Effector memory CD4-positive, alpha-beta T cell (primary cell): Measurements from ENCODE around the gene SLAMF1.
"Not testable (repeated sequence)": the region's sequence is repeated elsewhere in the genome, so short reads cannot be mapped to it uniquely, and the experiment has no call there.

Experiments used
- DNase-seq, 3 donors: peaks; one replicate each; pipeline ENCODE4 v3.0.0-alpha.2; 2020
- H3K27ac ChIP-seq: 2 replicates; pipeline ENCODE4 v1.7.0; 2013; ENCODE audit warnings: mild to moderate bottlenecking, low read length, moderate library complexity; ENCODE audit not compliant: insufficient read depth, poor library complexity, severe bottlenecking
- H3K27me3 ChIP-seq: replicated peaks from 2 replicates; pipeline ENCODE4 v1.7.0; 2013; ENCODE audit warnings: mild to moderate bottlenecking, low read length; ENCODE audit not compliant: insufficient read depth, control insufficient read depth, poor library complexity, severe bottlenecking
- H3K36me3 ChIP-seq: 2 replicates; pipeline ENCODE4 v1.7.0; 2013; ENCODE audit warnings: mild to moderate bottlenecking, low read length, moderate library complexity; ENCODE audit not compliant: control insufficient read depth, insufficient read depth
- H3K4me1 ChIP-seq: 2 replicates; pipeline ENCODE4 v1.7.0; 2013; ENCODE audit warnings: low read length, mild to moderate bottlenecking; ENCODE audit not compliant: control insufficient read depth, insufficient read depth, poor library complexity, severe bottlenecking
- H3K4me3 ChIP-seq: 2 replicates; pipeline ENCODE4 v1.7.0; 2013; ENCODE audit warnings: low read length, low read depth, mild to moderate bottlenecking; ENCODE audit not compliant: insufficient read depth, poor library complexity, severe bottlenecking
- H3K9me3 ChIP-seq: 2 replicates; pipeline ENCODE4 v1.7.0; 2013; ENCODE audit warnings: mild to moderate bottlenecking, low read length, moderate library complexity; ENCODE audit not compliant: control insufficient read depth

Gene SLAMF1

DNA sequence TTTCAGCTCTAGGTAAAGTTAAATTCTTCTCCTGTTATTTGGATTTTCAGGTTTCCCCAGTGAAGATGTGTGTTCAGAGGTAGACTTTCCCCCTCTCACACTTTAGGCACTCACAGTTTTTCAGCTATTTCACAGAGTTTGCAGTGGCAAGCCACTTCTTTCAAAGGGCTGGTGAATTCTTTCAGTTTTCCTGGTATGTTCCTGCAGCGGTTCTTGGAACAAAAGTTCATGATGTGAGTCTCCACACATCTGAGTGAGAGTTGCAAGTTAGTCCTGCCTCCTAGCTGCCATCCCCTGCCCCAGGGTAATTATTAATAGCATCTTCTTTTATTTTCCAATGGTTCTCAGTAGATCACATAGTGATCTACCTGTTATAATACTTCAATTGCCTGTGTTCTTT lies 40.2 kb downstream of the SLAMF1 start:
- DNase-seq, result no peak
- Histone ChIP-seq H3K27me3 (no peaks in the 10 kb centered on the region), H3K4me1 (peaks cover 17% of the 10 kb centered on the region), H3K9me3 (no peaks in the 10 kb centered on the region), H3K4me3 (no peak overlapping the region), H3K36me3 (peaks cover 33% of the 10 kb centered on the region), H3K27ac (peak overlapping the region; percentile 29)

DNA sequence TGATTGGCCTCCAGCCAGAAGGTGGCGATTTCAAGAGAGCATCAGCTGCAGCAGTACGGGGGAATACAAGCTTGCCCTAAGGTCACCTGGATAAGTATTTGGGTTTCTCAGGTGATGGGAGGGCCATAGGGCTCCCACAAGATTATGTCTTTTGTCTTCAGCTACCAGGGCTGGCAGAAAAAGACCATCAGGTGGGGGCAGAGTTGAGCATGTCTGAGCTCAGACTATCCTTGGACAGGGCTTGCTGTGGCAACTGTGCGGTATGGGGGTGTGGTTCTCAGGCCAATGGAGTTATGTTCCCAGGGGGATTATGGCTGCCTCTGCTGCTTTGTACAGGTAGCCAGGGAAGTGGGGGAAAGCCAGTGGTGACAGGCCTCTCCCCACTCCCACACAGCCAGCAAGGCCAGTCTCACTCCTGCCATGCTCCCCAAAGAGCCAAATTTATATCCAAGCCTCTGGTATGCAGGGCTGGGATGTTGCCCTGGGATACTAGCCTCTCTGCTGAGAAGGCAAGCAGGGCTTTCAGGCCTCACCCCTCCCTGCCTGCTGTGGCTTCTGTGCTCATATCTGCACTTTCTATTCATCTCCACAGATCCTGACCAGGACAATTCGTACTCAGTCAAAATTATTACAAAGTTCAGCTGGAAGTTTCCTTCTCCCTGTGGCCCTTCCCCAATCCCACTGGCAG lies 40.9 kb downstream of the SLAMF1 start:
- peaks cover 27% of the 10 kb centered on the region for H3K36me3 ChIP-seq
- no peak overlapping the region for H3K4me3 ChIP-seq
- H3K4me1 ChIP-seq, result peaks cover 17% of the 10 kb centered on the region
- DNase-seq, result no peak
- no peaks in the 10 kb centered on the region for H3K9me3 ChIP-seq
- no peaks in the 10 kb centered on the region for H3K27me3 ChIP-seq
- H3K27ac ChIP-seq, result no peak overlapping the region

DNA sequence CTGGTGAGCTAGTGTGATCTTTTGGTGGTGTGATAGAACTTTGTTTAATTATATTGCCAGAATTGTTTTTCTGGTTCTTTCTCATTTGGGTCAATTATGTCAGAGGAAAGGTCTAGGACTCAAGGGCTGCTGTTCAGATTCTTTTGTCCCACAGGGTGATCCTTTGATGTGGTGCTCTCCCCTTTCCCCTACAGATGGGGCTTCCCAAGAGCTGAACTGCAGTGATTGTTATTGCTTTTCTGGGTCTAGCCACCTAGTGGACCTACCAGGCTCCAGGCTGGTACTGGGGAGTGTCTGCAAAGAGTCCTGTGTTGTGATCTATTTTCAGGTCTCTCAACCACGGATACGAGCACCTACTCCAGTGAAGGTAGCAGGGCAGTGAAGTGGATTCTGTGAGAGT lies 41.6 kb downstream of the SLAMF1 start:
- H3K27me3 ChIP-seq, result no peaks in the 10 kb centered on the region
- no peak for DNase-seq
- no peak overlapping the region for H3K27ac ChIP-seq
- H3K9me3 ChIP-seq, result no peaks in the 10 kb centered on the region
- peaks cover 21% of the 10 kb centered on the region for H3K36me3 ChIP-seq
- H3K4me1 ChIP-seq, result peaks cover 17% of the 10 kb centered on the region
- H3K4me3 ChIP-seq, result no peak overlapping the region

DNA sequence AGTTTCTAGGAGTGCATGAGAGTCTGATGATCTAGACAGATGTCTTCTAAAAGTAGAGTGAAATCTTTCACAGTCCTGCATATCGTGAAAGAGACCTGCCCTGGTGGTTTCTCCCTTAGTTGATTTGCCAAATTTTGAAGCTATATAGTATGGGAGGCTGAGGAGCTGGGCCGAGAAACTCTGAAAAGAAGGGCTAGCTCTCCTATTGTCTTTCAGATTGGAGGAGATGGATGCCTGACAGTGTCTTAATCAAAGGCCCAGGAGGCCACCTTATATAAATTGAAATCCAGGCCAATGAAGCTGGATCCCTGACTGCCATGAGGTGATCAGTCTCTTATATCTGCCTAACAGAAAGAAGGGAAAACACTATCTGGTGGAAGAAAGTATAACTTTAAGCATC lies 49.1 kb downstream of the SLAMF1 start:
- H3K4me1 ChIP-seq, result no peaks in the 10 kb centered on the region
- no peak overlapping the region for H3K4me3 ChIP-seq
- H3K27me3 ChIP-seq, result no peaks in the 10 kb centered on the region
- H3K36me3 ChIP-seq, result no peaks in the 10 kb centered on the region
- no peaks in the 10 kb centered on the region for H3K9me3 ChIP-seq
- no peak for DNase-seq
- H3K27ac ChIP-seq, result no peak overlapping the region

DNA sequence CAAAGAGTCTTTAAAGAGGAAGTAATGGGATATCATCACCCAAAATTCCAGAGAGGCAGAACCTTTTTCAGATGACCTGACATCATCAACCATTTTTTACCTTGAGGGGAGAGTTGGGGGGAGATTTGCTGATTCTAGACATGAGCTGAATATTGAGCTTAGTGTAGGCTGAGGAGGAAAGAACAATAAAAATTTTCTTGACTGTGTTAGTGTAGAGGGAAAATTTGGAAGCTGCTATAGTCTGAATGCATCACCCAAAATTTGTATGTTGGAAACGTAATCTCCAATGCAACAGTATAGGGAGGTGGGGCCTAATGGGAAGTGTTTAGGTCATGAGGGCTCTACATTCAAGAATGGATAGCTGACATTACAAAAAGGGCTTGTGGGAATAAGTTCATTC lies 49.8 kb downstream of the SLAMF1 start:
- H3K9me3 ChIP-seq, result no peaks in the 10 kb centered on the region
- H3K36me3 ChIP-seq, result no peaks in the 10 kb centered on the region
- no peak overlapping the region for H3K4me3 ChIP-seq
- H3K27ac ChIP-seq, result no peak overlapping the region
- no peaks in the 10 kb centered on the region for H3K4me1 ChIP-seq
- H3K27me3 ChIP-seq, result no peaks in the 10 kb centered on the region
- no peak for DNase-seq

DNA sequence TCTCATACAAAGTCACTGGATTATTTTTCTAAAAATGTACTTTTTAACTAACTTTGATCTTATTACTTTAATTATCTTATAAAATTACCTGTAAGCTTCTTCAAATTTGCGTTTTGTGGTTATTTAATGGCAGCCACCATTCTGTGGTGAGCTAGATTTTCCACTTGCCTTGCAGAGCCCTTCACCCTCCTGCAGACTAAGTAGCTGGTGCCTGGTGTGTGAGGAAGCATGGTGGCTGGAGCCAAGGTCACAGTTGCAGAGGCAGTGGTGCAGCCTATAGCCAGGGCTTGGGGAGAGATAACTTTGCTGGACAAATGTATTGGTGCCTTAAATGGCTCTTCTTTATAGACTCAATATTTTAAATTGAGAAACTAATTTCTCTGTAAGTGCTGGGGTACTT lies 56.4 kb downstream of the SLAMF1 start:
- DNase-seq, result no peak
- no peaks in the 10 kb centered on the region for H3K36me3 ChIP-seq

DNA sequence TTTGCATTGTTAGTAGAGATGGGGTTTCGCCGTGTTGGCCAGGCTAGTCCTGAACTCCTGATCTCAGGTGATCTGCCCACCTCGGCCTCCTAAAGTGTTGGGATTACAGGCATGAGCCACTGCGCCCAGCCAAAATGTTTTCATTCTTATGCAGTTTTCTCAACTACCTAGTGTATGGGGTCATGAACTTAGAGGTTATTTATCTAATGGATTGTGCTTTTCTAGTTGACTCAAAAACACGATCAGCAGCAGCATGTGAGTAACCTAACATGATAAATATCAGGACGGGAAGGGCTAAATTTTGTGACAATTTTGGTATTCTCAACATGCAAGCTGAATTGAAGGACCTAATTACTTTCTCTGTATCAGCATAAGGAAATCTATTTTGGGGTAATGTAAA lies 58.4 kb downstream of the SLAMF1 start:
- no peak for DNase-seq
- no peaks in the 10 kb centered on the region for H3K36me3 ChIP-seq
- H3K9me3 ChIP-seq, result no peaks in the 10 kb centered on the region
- no peak overlapping the region for H3K4me3 ChIP-seq
- H3K27ac ChIP-seq, result no peak overlapping the region
- no peaks in the 10 kb centered on the region for H3K27me3 ChIP-seq
- no peaks in the 10 kb centered on the region for H3K4me1 ChIP-seq

More for the DNA sequence above, 56.4 kb downstream of the SLAMF1 start:
- no peaks in the 10 kb centered on the region for H3K9me3 ChIP-seq
- no peak overlapping the region for H3K4me3 ChIP-seq
- H3K27me3 ChIP-seq, result no peaks in the 10 kb centered on the region
- no peaks in the 10 kb centered on the region for H3K4me1 ChIP-seq
- H3K27ac ChIP-seq, result no peak overlapping the region

DNA sequence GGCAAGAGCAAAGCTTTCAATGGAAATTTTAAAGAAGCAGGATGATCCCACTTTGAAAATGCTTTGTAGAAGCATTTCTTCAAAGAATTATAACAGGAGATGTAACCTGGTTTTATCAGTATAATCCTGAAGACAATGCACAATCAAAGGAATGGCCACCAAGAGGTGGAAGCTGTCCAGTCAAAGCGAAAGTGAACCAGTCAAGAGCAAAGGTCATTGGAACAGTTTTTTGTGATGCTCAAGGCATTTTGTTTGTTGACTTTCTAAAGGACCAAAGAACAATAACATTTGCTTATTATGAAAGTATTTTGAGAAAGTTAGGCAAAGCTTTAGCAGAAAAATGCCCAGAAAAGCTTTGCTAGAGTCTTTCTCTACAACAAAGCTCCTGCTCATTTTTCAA lies 62.1 kb downstream of the SLAMF1 start:
- no peaks in the 10 kb centered on the region for H3K27me3 ChIP-seq
- no peaks in the 10 kb centered on the region for H3K9me3 ChIP-seq
- DNase-seq, result no peak
- H3K4me3 ChIP-seq, result no peak overlapping the region
- H3K4me1 ChIP-seq, result peaks cover 11% of the 10 kb centered on the region
- H3K27ac ChIP-seq, result no peak overlapping the region
- H3K36me3 ChIP-seq, result no peaks in the 10 kb centered on the region

DNA sequence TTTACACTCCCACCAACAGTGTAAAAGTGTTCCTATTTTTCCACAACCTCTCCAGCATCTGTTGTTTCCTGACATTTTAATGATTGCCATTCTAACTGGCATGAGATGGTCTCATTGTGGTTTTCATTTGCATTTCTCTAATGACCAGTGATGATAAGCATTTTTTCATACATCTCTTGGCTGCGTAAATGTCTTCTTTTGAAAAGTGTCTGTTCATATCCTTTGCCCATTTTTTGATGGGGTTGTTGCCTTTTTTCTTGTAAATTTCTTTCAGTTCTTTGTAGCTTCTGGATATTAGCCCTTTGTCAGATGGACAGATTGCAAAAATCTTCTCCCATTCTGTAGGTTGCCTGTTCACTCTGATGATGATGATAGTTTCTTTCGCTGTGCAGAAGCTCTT lies 63.9 kb downstream of the SLAMF1 start:
- peaks cover 11% of the 10 kb centered on the region for H3K4me1 ChIP-seq
- not testable (repeated sequence) for H3K9me3 ChIP-seq, H3K27ac ChIP-seq, H3K4me3 ChIP-seq, H3K27me3 ChIP-seq, DNase-seq, H3K36me3 ChIP-seq

DNA sequence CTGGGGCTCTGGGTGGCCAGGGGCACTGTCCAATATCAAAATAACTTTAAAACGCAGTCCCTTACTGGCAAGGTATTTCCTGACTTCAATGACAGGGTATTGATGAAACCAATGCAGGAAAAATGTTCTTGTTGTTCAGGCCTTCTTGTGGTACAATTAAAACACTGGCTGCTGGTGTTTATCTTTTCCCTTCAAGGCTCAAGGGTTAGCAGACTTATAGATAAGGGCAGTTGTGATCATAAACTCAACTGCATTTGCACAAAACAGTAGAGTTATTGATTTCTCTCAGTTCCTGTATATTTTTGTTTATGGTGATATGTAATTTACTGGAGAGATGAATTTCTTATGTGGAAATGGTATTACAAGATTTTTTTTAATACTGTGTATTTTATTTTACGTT lies 64.9 kb downstream of the SLAMF1 start:
- H3K4me1 ChIP-seq, result peaks cover 18% of the 10 kb centered on the region
- no peak overlapping the region for H3K4me3 ChIP-seq
- no peak overlapping the region for H3K27ac ChIP-seq
- no peaks in the 10 kb centered on the region for H3K9me3 ChIP-seq
- no peak for DNase-seq
- H3K36me3 ChIP-seq, result no peaks in the 10 kb centered on the region
- no peaks in the 10 kb centered on the region for H3K27me3 ChIP-seq
